Panc1 (cell line): ENCODE measurements around the gene BRCA1. TPM values are rescaled to one million over a fixed set of nuclear protein-coding genes. Genes with fewer than 3 reads are reported as not detected.

ENCODE experiments used
- ATAC-seq: fragments of 200-7000 bp; cut with Tn5 transposase; 2 replicates; pipeline ENCODE4 v1.9.1; 2020; ENCODE audit warnings: mild to moderate bottlenecking, moderate library complexity
- BruUV-seq: library from RNA; stranded (reverse); fragments of 400-500 nt; replicated peaks from 2 replicates; lab custom pipeline; 2021; lab: Mats Ljungman, UMichigan
- CTCF ChIA-PET: fragments of 300-600 bp; sonication (Branson Sonifier 250); formaldehyde crosslinking; loops from one replicate; lab custom pipeline; 2022; ENCODE audit warnings: antibody characterized with exemption; lab: Charles Lee
- POLR2A ChIA-PET: fragments of 300-600 bp; sonication (Branson Sonifier 250); formaldehyde crosslinking; loops from one replicate; lab custom pipeline; 2022; ENCODE audit warnings: antibody characterized with exemption; lab: Charles Lee
- DNase-seq: peaks from one replicate; pipeline ENCODE4 v3.0.0-alpha.2; 2010; ENCODE audit warnings: low read depth, low spot score
- H3K27ac ChIP-seq: 2 replicates; pipeline ENCODE4 v1.5.1; 2011; ENCODE audit warnings: mild to moderate bottlenecking, low read length, inconsistent platforms
- H3K27me3 ChIP-seq: fragments of 200-500 bp; sonication (Bioruptor generic); 2 replicates; pipeline ENCODE4 v1.6.0; 2014; ENCODE audit warnings: low read length, inconsistent platforms; ENCODE audit not compliant: control insufficient read depth, insufficient read depth
- H3K36me3 ChIP-seq: fragments of 200-500 bp; sonication (Bioruptor generic); 2 replicates; pipeline ENCODE4 v1.5.1; 2014; ENCODE audit warnings: inconsistent platforms, mild to moderate bottlenecking, low read length, moderate library complexity; ENCODE audit not compliant: control insufficient read depth, insufficient read depth
- H3K4me1 ChIP-seq: 2 replicates; pipeline ENCODE4 v1.5.1; 2011; ENCODE audit warnings: inconsistent platforms, mild to moderate bottlenecking, low read length, moderate library complexity; ENCODE audit not compliant: control insufficient read depth, insufficient read depth
- H3K4me3 ChIP-seq, 2 experiments: 2 replicates each; pipeline ENCODE4 v1.5.1; 2011 to 2012; ENCODE audit warnings: low read depth in 2 of 2, low read length in 2 of 2, mild to moderate bottlenecking in 2 of 2, inconsistent platforms in 1 of 2, moderate library complexity in 1 of 2
- H3K9me3 ChIP-seq: fragments of 200-500 bp; sonication (Bioruptor generic); 2 replicates; pipeline ENCODE4 v1.5.1; 2014; ENCODE audit warnings: low read depth, mild to moderate bottlenecking, inconsistent platforms, low read length, moderate library complexity; ENCODE audit not compliant: control insufficient read depth, insufficient read depth
- CTCF ChIP-seq: fragments of 450-650 bp; IDR thresholded peaks from 2 replicates; pipeline ENCODE4 v1.5.1; 2017; ENCODE audit warnings: mild to moderate bottlenecking
- POLR2AphosphoS5 ChIP-seq: IDR thresholded peaks from 2 replicates; pipeline ENCODE4 v1.6.1; 2012; ENCODE audit warnings: mild to moderate bottlenecking, low read depth, low read length, moderate library complexity
- REST ChIP-seq, 2 experiments: IDR thresholded peaks; 2 replicates each; pipeline ENCODE4 v1.6.1; 2011 to 2012; ENCODE audit warnings: low read depth in 2 of 2, control low read depth in 1 of 2, low read length in 1 of 2, mild to moderate bottlenecking in 1 of 2, moderate library complexity in 1 of 2; ENCODE audit not compliant: insufficient read depth in 1 of 2
- SIN3A ChIP-seq: IDR thresholded peaks from 2 replicates; pipeline ENCODE4 v1.6.1; 2012; ENCODE audit warnings: low read depth, mild to moderate bottlenecking, low read length, moderate library complexity, borderline replicate concordance; ENCODE audit not compliant: insufficient read depth
- TCF7L2 ChIP-seq: IDR thresholded peaks from 2 replicates; pipeline ENCODE4 v1.6.1; 2011; ENCODE audit warnings: mild to moderate bottlenecking, low read depth, low read length, inconsistent platforms
- in situ Hi-C: cut with HindIII; loops from 2 replicates; pipeline ENCODE4 v1.10.0; 2016; ENCODE audit warnings: low sequenced_read_pairs, low pct_unique_long_range_greater_than_20kb
- intact Hi-C: fragments of 100-400 bp; cut with micrococcal nuclease; formaldehyde crosslinking; loops from one replicate; pipeline ENCODE4 v1.10.0; 2022; ENCODE audit not compliant: unreplicated experiment
- total RNA-seq: library from RNA; stranded (reverse); gene quantifications from one replicate; pipeline ENCODE4 v1.2.1, GENCODE V29; 2021; ENCODE audit not compliant: unreplicated experiment

BRCA1 gene
- total RNA-seq, 1 experiment from 2014 or later: 29.9 TPM

- ChIA-PET CTCF (no interaction called here), POLR2A (interaction anchor here (0.7 kb wide), 1 partner anchor 45 kb away, joined by 8 read pairs; no protein-coding TSS in a partner anchor)
- TF ChIP-seq CTCF: no peak
- no peak for TF ChIP-seq SIN3A
- TF ChIP-seq POLR2AphosphoS5: no peak
- no peak for TF ChIP-seq TCF7L2
- TF ChIP-seq REST (IDR thresholded peaks at IDR 0.05; ENCODE audit: insufficient read depth in 1 of 2, low read depth in 2 of 2, low read length in 1 of 2): no peak
- intact Hi-C loops: no loop called here
- BruUV-seq: no TSS peak
- no peaks in the 10 kb centered on the region for H3K9me3 ChIP-seq
- no peak for ATAC-seq
- DNase-seq: no peak
- no peak overlapping the region for H3K27ac ChIP-seq
- in situ Hi-C loops: no loop called here
- no peaks in the 10 kb centered on the region for H3K27me3 ChIP-seq
- H3K36me3 ChIP-seq: no peaks in the 10 kb centered on the region; the same call in 1 of the 2 replicates
- no peak overlapping the region for H3K4me3 ChIP-seq
- no peaks in the 10 kb centered on the region for H3K4me1 ChIP-seq
Measured at GRCh38 chr17:43114151-43114552, 11.0 kb downstream of the BRCA1 start.

- CTCF ChIA-PET: no interaction called here
- no peak for DNase-seq
- Histone ChIP-seq H3K27me3 (no peaks in the 10 kb centered on the region), H3K9me3 (no peaks in the 10 kb centered on the region), H3K27ac (no peak overlapping the region), H3K4me1 (no peaks in the 10 kb centered on the region), H3K4me3 (no peak overlapping the region), H3K36me3 (peaks cover 7% of the 10 kb centered on the region; the same call in 1 of the 2 replicates)
- intact Hi-C loops (no loop called here), in situ Hi-C loops (no loop called here)
- no peak for ATAC-seq
- BruUV-seq: no TSS peak
- POLR2A ChIA-PET: no interaction called here
- TF ChIP-seq SIN3A: no peak
- no peak for TF ChIP-seq TCF7L2
- TF ChIP-seq CTCF: no peak
- no peak for TF ChIP-seq REST (IDR thresholded peaks at IDR 0.05; ENCODE audit: insufficient read depth in 1 of 2, low read depth in 2 of 2, low read length in 1 of 2)
- TF ChIP-seq POLR2AphosphoS5: no peak
Measured at GRCh38 chr17:43106552-43106951, 18.6 kb downstream of the BRCA1 start.
